GM12878 (cell line): ENCODE data around the gene LMAN1L. TPM values are rescaled to one million over a fixed set of nuclear protein-coding genes. Genes with fewer than 3 reads are reported as not detected.

ENCODE experiments used
- BCL11A ChIP-seq: IDR thresholded peaks from 2 replicates; pipeline ENCODE4 v1.6.1; 2011; ENCODE audit warnings: low read depth, low read length
- MEF2A ChIP-seq: IDR thresholded peaks from 2 replicates; pipeline ENCODE4 v1.6.1; 2011; ENCODE audit warnings: low read depth, mild to moderate bottlenecking, low read length, moderate library complexity; ENCODE audit not compliant: insufficient read depth
- NBN ChIP-seq: fragments of 450-650 bp; IDR thresholded peaks from 2 replicates; pipeline ENCODE4 v1.6.1; 2016
- RAD21 ChIP-seq: IDR thresholded peaks from 2 replicates; pipeline ENCODE4 v1.6.1; 2011; ENCODE audit warnings: mild to moderate bottlenecking, low read depth, low read length, moderate library complexity; ENCODE audit not compliant: insufficient read depth
- RCOR1 ChIP-seq: conservative IDR thresholded peaks from 2 replicates; pipeline ENCODE4 v1.6.1; 2012; ENCODE audit warnings: low read depth, low read length, improper control_type of control experiment
- SMAD1 ChIP-seq: fragments of 450-650 bp; IDR thresholded peaks from 2 replicates; pipeline ENCODE4 v1.6.1; 2018; ENCODE audit warnings: mild to moderate bottlenecking, low read depth; ENCODE audit not compliant: partially characterized antibody
- STAT3 ChIP-seq: IDR thresholded peaks from 2 replicates; pipeline ENCODE4 v1.6.1; 2011; ENCODE audit warnings: low read depth, low read length, improper control_type of control experiment
- SUZ12 ChIP-seq: fragments of 200-600 bp; sonication (generic); IDR thresholded peaks from one replicate; pipeline ENCODE4 v1.6.1; 2018; ENCODE audit warnings: antibody characterized with exemption, mild to moderate bottlenecking; ENCODE audit not compliant: unreplicated experiment
- TARDBP ChIP-seq: IDR thresholded peaks from 2 replicates; pipeline ENCODE4 v1.6.1; 2016; ENCODE audit warnings: borderline replicate concordance
- polyA plus RNA-seq, 11 experiments: library from polyadenylated mRNA; depleted of rRNA in 4 of 11; unstranded in 6 of 11; stranded (reverse) in 5 of 11; fragments of >200 nt; fragmentation: Nextera tagmentation in 4 of 11; fragmentation: Illumina TruSeq in 1 of 11; extraction: Ambion mirVana in 4 of 11; extraction: Trizol in 1 of 11; gene quantifications; 1 replicate in 1 of 11; 2 replicates in 10 of 11; pipeline versions ENCODE4 v1.2.1 to v1.2.3, GENCODE V29; 2011 to 2016; ENCODE audit warnings: inconsistent platforms in 2 of 11, missing spikeins in 2 of 11, low read depth in 1 of 11
- total RNA-seq, 4 experiments: library from RNA; depleted of rRNA in 3 of 4; stranded (reverse); fragments of >200 nt in 3 of 4; fragmentation: Illumina TruSeq in 1 of 4; extraction: Trizol in 1 of 4; gene quantifications; 2 replicates each; pipeline versions ENCODE4 v1.2.1 to v1.2.3, GENCODE V29; 2013 to 2021
- TF ChIP-seq, protein P1 (sequence below): fragments of 450-650 bp; formaldehyde crosslinking; IDR thresholded peaks from 2 replicates; pipeline ENCODE4 v1.4.0; 2020; ENCODE audit warnings: mild to moderate bottlenecking, moderate library complexity

LMAN1L gene
- total and polyA plus RNA-seq, 10 of the 15 experiments (the other 5 are each of a cell fraction or from before 2014, with no cell fraction given): not detected

DNA sequence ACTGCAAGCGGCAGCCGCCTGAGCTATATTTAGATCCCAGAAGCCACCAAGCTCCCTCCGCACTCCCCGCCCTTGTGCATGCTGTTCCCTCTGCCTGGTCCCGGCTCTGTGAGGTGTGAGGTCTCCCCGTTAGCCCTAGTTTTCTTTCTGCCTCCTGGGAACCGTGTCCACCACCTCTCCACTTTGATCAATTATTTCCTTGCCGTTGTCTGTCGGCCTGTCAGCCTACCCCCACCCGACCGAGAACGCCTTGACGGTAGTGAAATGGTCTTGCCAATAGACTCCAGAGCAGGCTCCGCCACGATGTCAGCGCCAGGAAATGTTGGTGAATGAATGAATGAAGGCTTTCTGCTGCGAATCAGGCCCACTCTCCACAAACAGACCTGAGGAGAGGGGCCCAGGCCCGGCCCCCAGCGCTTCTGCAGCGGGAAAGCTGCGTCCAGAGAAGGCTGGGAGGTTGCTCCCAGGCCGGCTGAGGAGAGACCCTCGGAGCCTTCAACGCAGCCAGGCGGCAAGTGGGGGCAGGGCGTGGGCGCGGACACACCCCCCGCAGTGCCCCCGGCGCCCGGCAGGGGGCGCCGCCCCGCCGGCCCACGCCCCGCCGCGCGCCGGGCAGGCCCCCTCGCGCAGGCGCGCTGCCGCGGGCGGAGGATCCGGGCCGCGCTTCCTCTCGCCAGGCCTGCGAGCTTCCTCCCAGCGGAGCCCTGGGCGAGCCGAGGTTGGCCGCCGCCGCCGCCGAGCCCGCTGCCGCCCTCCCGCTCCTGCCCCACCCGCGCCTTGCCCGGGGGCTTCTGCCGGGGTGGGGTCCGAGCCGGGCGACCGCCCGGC, 31.0 kb upstream of the LMAN1L start, which contains the start of gene CSK (continued):
- TF ChIP-seq, protein P1, sequence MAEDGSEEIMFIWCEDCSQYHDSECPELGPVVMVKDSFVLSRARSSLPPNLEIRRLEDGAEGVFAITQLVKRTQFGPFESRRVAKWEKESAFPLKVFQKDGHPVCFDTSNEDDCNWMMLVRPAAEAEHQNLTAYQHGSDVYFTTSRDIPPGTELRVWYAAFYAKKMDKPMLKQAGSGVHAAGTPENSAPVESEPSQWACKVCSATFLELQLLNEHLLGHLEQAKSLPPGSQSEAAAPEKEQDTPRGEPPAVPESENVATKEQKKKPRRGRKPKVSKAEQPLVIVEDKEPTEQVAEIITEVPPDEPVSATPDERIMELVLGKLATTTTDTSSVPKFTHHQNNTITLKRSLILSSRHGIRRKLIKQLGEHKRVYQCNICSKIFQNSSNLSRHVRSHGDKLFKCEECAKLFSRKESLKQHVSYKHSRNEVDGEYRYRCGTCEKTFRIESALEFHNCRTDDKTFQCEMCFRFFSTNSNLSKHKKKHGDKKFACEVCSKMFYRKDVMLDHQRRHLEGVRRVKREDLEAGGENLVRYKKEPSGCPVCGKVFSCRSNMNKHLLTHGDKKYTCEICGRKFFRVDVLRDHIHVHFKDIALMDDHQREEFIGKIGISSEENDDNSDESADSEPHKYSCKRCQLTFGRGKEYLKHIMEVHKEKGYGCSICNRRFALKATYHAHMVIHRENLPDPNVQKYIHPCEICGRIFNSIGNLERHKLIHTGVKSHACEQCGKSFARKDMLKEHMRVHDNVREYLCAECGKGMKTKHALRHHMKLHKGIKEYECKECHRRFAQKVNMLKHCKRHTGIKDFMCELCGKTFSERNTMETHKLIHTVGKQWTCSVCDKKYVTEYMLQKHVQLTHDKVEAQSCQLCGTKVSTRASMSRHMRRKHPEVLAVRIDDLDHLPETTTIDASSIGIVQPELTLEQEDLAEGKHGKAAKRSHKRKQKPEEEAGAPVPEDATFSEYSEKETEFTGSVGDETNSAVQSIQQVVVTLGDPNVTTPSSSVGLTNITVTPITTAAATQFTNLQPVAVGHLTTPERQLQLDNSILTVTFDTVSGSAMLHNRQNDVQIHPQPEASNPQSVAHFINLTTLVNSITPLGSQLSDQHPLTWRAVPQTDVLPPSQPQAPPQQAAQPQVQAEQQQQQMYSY: no peak
- TF ChIP-seq TARDBP (no peak), NBN (peak; percentile 55), SMAD1 (no peak), SUZ12 (no peak), RAD21 (peak; percentile 28; the same call in 1 of the 2 replicates), MEF2A (peak; percentile 73), STAT3 (no peak), BCL11A (no peak), RCOR1 (no peak)
